ENCODE measurements around the gene TMEM242. TPM values are rescaled to one million over a fixed set of nuclear protein-coding genes. Genes with fewer than 3 reads are reported as not detected.

TMEM242 gene
- total and polyA plus RNA-seq, 2 of the 8 experiments (the other 6 are each of a cell fraction or from before 2014, with no cell fraction given) = 2.4 to 9.0 TPM

- no peak for TF ChIP-seq FOSL1 (IDR thresholded peaks at IDR 0.05; ENCODE audit: insufficient read depth, low read depth, low read length)
- TF ChIP-seq TCF12 (IDR thresholded peaks at IDR 0.05; ENCODE audit: low read depth, low read length) = no peak
- no peak for TF ChIP-seq HDAC6 (IDR thresholded peaks at IDR 0.05; ENCODE audit: low read depth, low read length)
- TF ChIP-seq YY1 (IDR thresholded peaks at IDR 0.05; ENCODE audit: low read depth, low read length) = no peak
These were observed 49.4 kb upstream of the TMEM242 start (continued) for GRCh38 chr6:157372501-157373280.

Data from H1 (cell line).